ENCODE data around the gene AFAP1.

The AFAP1 gene

GRCh38 chr4:7812231-7812857, 127.3 kb downstream of the AFAP1 start:
- Histone ChIP-seq H3K79me2 (ENCODE audit: insufficient read depth, low read length) (no peaks in the 10 kb centered on the region), H3K4me3 (ENCODE audit: low read length, poor library complexity, severe bottlenecking) (no peak overlapping the region), H3F3A (ENCODE audit: low read depth) (no peaks in the 10 kb centered on the region), H3K4me1 (ENCODE audit: insufficient read depth, low read length, poor library complexity, severe bottlenecking) (no peaks in the 10 kb centered on the region), H3K27me3 (ENCODE audit: insufficient read depth, low read length, poor library complexity, severe bottlenecking) (no peaks in the 10 kb centered on the region), H3K36me3 (ENCODE audit: insufficient read depth, low read length) (no peaks in the 10 kb centered on the region), H3K9ac (ENCODE audit: low read depth, low read length, poor library complexity, severe bottlenecking) (no peak overlapping the region), H3K9me3 (ENCODE audit: insufficient read depth, low read depth, low read length) (no peaks in the 10 kb centered on the region; the same call in 1 of the 2 replicates), H4K20me1 (ENCODE audit: insufficient read depth, low read length, poor library complexity, severe bottlenecking) (no peaks in the 10 kb centered on the region), H2AFZ (ENCODE audit: low read length) (no peak overlapping the region), H3K9me2 (replicated peaks; ENCODE audit: low read depth, low read length) (no peaks in the 10 kb centered on the region), H3K4me2 (ENCODE audit: low read depth, low read length, poor library complexity, severe bottlenecking) (no peak overlapping the region)
- TF ChIP-seq EZH2phosphoT487 (IDR thresholded peaks at IDR 0.05; ENCODE audit: borderline replicate concordance) (no peak), CTCF (conservative IDR thresholded peaks at IDR 0.05; ENCODE audit: low read length) (no peak)

- Histone ChIP-seq H3K27me3 (ENCODE audit: insufficient read depth, low read length, poor library complexity, severe bottlenecking) (no peaks in the 10 kb centered on the region), H3K4me1 (ENCODE audit: insufficient read depth, low read length, poor library complexity, severe bottlenecking) (no peaks in the 10 kb centered on the region), H3K9ac (ENCODE audit: low read depth, low read length, poor library complexity, severe bottlenecking) (no peak overlapping the region), H4K20me1 (ENCODE audit: insufficient read depth, low read length, poor library complexity, severe bottlenecking) (no peaks in the 10 kb centered on the region), H3F3A (ENCODE audit: low read depth) (no peaks in the 10 kb centered on the region), H3K79me2 (ENCODE audit: insufficient read depth, low read length) (no peaks in the 10 kb centered on the region), H3K36me3 (ENCODE audit: insufficient read depth, low read length) (no peaks in the 10 kb centered on the region), H3K4me3 (ENCODE audit: low read length, poor library complexity, severe bottlenecking) (no peak overlapping the region), H3K9me3 (ENCODE audit: insufficient read depth, low read depth, low read length) (no peaks in the 10 kb centered on the region; the same call in 1 of the 2 replicates), H3K4me2 (ENCODE audit: low read depth, low read length, poor library complexity, severe bottlenecking) (no peak overlapping the region), H2AFZ (ENCODE audit: low read length) (no peak overlapping the region), H3K9me2 (replicated peaks; ENCODE audit: low read depth, low read length) (no peaks in the 10 kb centered on the region)
- no peak for TF ChIP-seq CTCF (conservative IDR thresholded peaks at IDR 0.05; ENCODE audit: low read length)
- TF ChIP-seq EZH2phosphoT487 (IDR thresholded peaks at IDR 0.05; ENCODE audit: borderline replicate concordance): no peak
Measured at GRCh38 chr4:7811536-7812191, 128.0 kb downstream of the AFAP1 start.

- no peaks in the 10 kb centered on the region for H3K36me3 ChIP-seq (ENCODE audit: insufficient read depth, low read length)
- no peak overlapping the region for H3K4me3 ChIP-seq (ENCODE audit: low read length, poor library complexity, severe bottlenecking)
- TF ChIP-seq CTCF (conservative IDR thresholded peaks at IDR 0.05; ENCODE audit: low read length) (no peak), EZH2phosphoT487 (IDR thresholded peaks at IDR 0.05; ENCODE audit: borderline replicate concordance) (no peak)
- H4K20me1 ChIP-seq (ENCODE audit: insufficient read depth, low read length, poor library complexity, severe bottlenecking): no peaks in the 10 kb centered on the region
- no peaks in the 10 kb centered on the region for H3K79me2 ChIP-seq (ENCODE audit: insufficient read depth, low read length)
- H3K9me3 ChIP-seq (ENCODE audit: insufficient read depth, low read depth, low read length): no peaks in the 10 kb centered on the region; the same call in 1 of the 2 replicates
- no peaks in the 10 kb centered on the region for H3K4me1 ChIP-seq (ENCODE audit: insufficient read depth, low read length, poor library complexity, severe bottlenecking)
- H3K9ac ChIP-seq (ENCODE audit: low read depth, low read length, poor library complexity, severe bottlenecking): no peak overlapping the region
- H3F3A ChIP-seq (ENCODE audit: low read depth): no peaks in the 10 kb centered on the region
- H3K27me3 ChIP-seq (ENCODE audit: insufficient read depth, low read length, poor library complexity, severe bottlenecking): no peaks in the 10 kb centered on the region
- no peak overlapping the region for H3K4me2 ChIP-seq (ENCODE audit: low read depth, low read length, poor library complexity, severe bottlenecking)
- H3K9me2 ChIP-seq (replicated peaks; ENCODE audit: low read depth, low read length): no peaks in the 10 kb centered on the region
- no peak overlapping the region for H2AFZ ChIP-seq (ENCODE audit: low read length)
Measured at GRCh38 chr4:7810783-7811535, 128.7 kb downstream of the AFAP1 start.

All from Loucy (cell line).